Measurements from ENCODE around the gene ANO4.

DNA sequence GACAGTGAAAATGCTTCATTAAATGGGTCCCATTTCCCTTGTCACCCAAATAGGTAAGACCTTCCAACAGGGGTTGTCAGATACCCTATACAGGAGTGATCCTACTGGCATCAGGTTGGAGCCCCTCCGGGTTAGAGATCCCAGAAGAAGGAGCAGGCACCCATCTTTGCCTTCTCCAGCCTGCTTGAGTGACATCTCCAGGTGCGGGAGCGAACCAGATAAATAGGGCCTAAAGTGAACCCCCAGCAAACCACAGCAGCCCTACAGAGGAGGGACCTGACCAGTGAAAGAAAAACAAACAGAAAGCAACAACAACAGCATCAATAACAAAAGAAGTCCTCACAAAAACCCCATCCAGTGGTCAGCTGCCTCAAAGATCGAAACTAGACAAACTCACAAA is 233.2 kb downstream of the ANO4 start:
- TF ChIP-seq POLR2A (IDR thresholded peaks at IDR 0.05; ENCODE audit: control extremely low read depth in 1 of 2, low read depth in 2 of 2, low read length in 2 of 2) (no peak), SP1 (IDR thresholded peaks at IDR 0.05; ENCODE audit: low read depth, low read length) (no peak)
